HepG2 (cell line): ENCODE data around the gene GAL3ST3. TPM values are rescaled to one million over a fixed set of nuclear protein-coding genes. Genes with fewer than 3 reads are reported as not detected.

Experiments used
- ADNP ChIP-seq: sonication (generic); formaldehyde crosslinking; IDR thresholded peaks from 2 replicates; pipeline ENCODE4 v1.4.0; 2020; ENCODE audit warnings: missing genetic modification reagents
- ARID4A ChIP-seq: sonication (generic); formaldehyde crosslinking; IDR thresholded peaks from 2 replicates; pipeline ENCODE4 v1.5.0; 2020; ENCODE audit warnings: mild to moderate bottlenecking, missing genetic modification reagents, borderline replicate concordance
- BRD4 ChIP-seq: sonication (generic); formaldehyde crosslinking; IDR thresholded peaks from 2 replicates; pipeline ENCODE4 v1.4.0; 2020; ENCODE audit warnings: missing genetic modification reagents
- EED ChIP-seq: sonication (generic); formaldehyde crosslinking; IDR thresholded peaks from 2 replicates; pipeline ENCODE4 v1.5.0; 2020; ENCODE audit warnings: mild to moderate bottlenecking, missing genetic modification reagents
- GTF3A ChIP-seq: sonication (generic); formaldehyde crosslinking; conservative IDR thresholded peaks from 2 replicates; pipeline ENCODE4 v1.4.0; 2020; ENCODE audit warnings: mild to moderate bottlenecking, missing genetic modification reagents
- HNF4A ChIP-seq: sonication (generic); formaldehyde crosslinking; IDR thresholded peaks from 2 replicates; pipeline ENCODE4 v1.4.0; 2020; ENCODE audit warnings: missing genetic modification reagents
- KDM3A ChIP-seq: IDR thresholded peaks from 2 replicates; pipeline ENCODE4 v1.6.1; 2018; ENCODE audit warnings: low read depth, missing compliant biosample characterization
- MXD4 ChIP-seq: IDR thresholded peaks from 2 replicates; pipeline ENCODE4 v1.6.1; 2016; ENCODE audit warnings: mild to moderate bottlenecking, missing biosample characterization, missing genetic modification reagents
- SIN3A ChIP-seq: IDR thresholded peaks from 2 replicates; pipeline ENCODE4 v1.6.1; 2011; ENCODE audit warnings: low read depth, mild to moderate bottlenecking, control low read depth, low read length, borderline replicate concordance
- SSRP1 ChIP-seq: IDR thresholded peaks from 2 replicates; pipeline ENCODE4 v1.6.1; 2016; ENCODE audit warnings: control low read depth
- TBX2 ChIP-seq: sonication (generic); formaldehyde crosslinking; IDR thresholded peaks from 2 replicates; pipeline ENCODE4 v1.5.0; 2020; ENCODE audit warnings: missing genetic modification reagents, mild to moderate bottlenecking, borderline replicate concordance
- TOE1 ChIP-seq: sonication (generic); formaldehyde crosslinking; IDR thresholded peaks from 2 replicates; pipeline ENCODE4 v1.4.0; 2020; ENCODE audit warnings: mild to moderate bottlenecking, missing genetic modification reagents
- ZBTB34 ChIP-seq: sonication (generic); formaldehyde crosslinking; IDR thresholded peaks from 2 replicates; pipeline ENCODE4 v1.8.0; 2022; ENCODE audit warnings: mild to moderate bottlenecking, missing genetic modification reagents
- ZFP90 ChIP-seq: sonication (generic); formaldehyde crosslinking; IDR thresholded peaks from 2 replicates; pipeline ENCODE4 v1.8.0; 2022; ENCODE audit warnings: missing genetic modification reagents, mild to moderate bottlenecking, inconsistent platforms, borderline replicate concordance
- ZGPAT ChIP-seq: IDR thresholded peaks from 2 replicates; pipeline ENCODE4 v1.6.1; 2016; ENCODE audit warnings: mild to moderate bottlenecking
- ZNF547 ChIP-seq: sonication (generic); formaldehyde crosslinking; IDR thresholded peaks from 2 replicates; pipeline ENCODE4 v1.5.1; 2020; ENCODE audit warnings: mild to moderate bottlenecking, missing genetic modification reagents
- ZNF674 ChIP-seq: sonication (generic); formaldehyde crosslinking; IDR thresholded peaks from 2 replicates; pipeline ENCODE4 v1.5.0; 2020; ENCODE audit warnings: low read depth, mild to moderate bottlenecking, missing genetic modification reagents
- polyA plus RNA-seq, 8 experiments: library from polyadenylated mRNA; depleted of rRNA in 3 of 8; stranded (reverse) in 7 of 8; unstranded in 1 of 8; fragments of >200 nt; fragmentation: Illumina TruSeq in 4 of 8; extraction: Trizol in 4 of 8; gene quantifications; 2 replicates each; pipeline versions ENCODE4 v1.2.1 to v1.2.3, GENCODE V29; 2011 to 2016; ENCODE audit warnings: low read depth in 4 of 8, missing spikeins in 1 of 8, mixed read lengths in 1 of 8; ENCODE audit not compliant: insufficient read depth in 1 of 8
- total RNA-seq, 5 experiments: library from RNA; depleted of rRNA; stranded (reverse); fragments of >200 nt; fragmentation: Illumina TruSeq; extraction: Trizol; gene quantifications; 2 replicates each; pipeline ENCODE4 v1.2.3, GENCODE V29; 2016; ENCODE audit warnings: low read depth in 1 of 5
- TF ChIP-seq, protein P1 (sequence below): sonication (generic); formaldehyde crosslinking; IDR thresholded peaks from 2 replicates; pipeline ENCODE4 v1.4.0; 2020; ENCODE audit warnings: missing genetic modification reagents

Gene GAL3ST3
- total and polyA plus RNA-seq, 2 of the 13 experiments (the other 11 are each of a cell fraction or from before 2014, with no cell fraction given) = not detected

- TF ChIP-seq ARID4A (peak; percentile 96), ZNF547 (peak; percentile 84), KDM3A (CRISPR knock-in tag) (peak; percentile 76; the same call in 1 of the 2 replicates), MXD4 (CRISPR knock-in tag) (peak; percentile 62), ADNP (no peak), TOE1 (CRISPR knock-in tag) (peak; percentile 69; the same call in 1 of the 2 replicates), BRD4 (peak; percentile 69), ZBTB34 (CRISPR knock-in tag) (peak; percentile 68; the same call in 1 of the 2 replicates), SSRP1 (CRISPR knock-in tag) (no peak), ZNF674 (CRISPR knock-in tag) (no peak), ZFP90 (CRISPR knock-in tag) (peak; percentile 78), HNF4A (CRISPR knock-in tag) (peak; percentile 80), TBX2 (CRISPR knock-in tag) (peak; percentile 89), ZGPAT (peak; percentile 96), EED (CRISPR knock-in tag) (peak; percentile 22; the same call in 1 of the 2 replicates), GTF3A (CRISPR knock-in tag) (peak; percentile 91), SIN3A (peak; percentile 59; the same call in 1 of the 2 replicates)
- TF ChIP-seq, protein P1, sequence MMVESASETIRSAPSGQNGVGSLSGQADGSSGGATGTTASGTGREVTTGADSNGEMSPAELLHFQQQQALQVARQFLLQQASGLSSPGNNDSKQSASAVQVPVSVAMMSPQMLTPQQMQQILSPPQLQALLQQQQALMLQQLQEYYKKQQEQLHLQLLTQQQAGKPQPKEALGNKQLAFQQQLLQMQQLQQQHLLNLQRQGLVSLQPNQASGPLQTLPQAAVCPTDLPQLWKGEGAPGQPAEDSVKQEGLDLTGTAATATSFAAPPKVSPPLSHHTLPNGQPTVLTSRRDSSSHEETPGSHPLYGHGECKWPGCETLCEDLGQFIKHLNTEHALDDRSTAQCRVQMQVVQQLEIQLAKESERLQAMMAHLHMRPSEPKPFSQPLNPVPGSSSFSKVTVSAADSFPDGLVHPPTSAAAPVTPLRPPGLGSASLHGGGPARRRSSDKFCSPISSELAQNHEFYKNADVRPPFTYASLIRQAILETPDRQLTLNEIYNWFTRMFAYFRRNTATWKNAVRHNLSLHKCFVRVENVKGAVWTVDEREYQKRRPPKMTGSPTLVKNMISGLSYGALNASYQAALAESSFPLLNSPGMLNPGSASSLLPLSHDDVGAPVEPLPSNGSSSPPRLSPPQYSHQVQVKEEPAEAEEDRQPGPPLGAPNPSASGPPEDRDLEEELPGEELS (CRISPR knock-in tag) = peak; percentile 60
Measured at GRCh38 chr11:66051766-66052663, 3.1 kb upstream of the GAL3ST3 start, which contains the start of gene SF3B2 (continued).
